ENCODE measurements around the gene PTPN2.
"Not testable (repeated sequence)": the region's sequence is repeated elsewhere in the genome, so short reads cannot be mapped to it uniquely, and the experiment has no call there.

Gene PTPN2

GRCh38 chr18:12890964-12891363 is 6.9 kb upstream of the PTPN2 start:
- DNase-seq, result no peak

- no peak for DNase-seq
These were observed 2.6 kb upstream of the PTPN2 start for GRCh38 chr18:12886498-12887126.

- DNase-seq, result no peak
These were observed 1.5 kb upstream of the PTPN2 start for GRCh38 chr18:12885500-12885899.

- DNase-seq, result no peak
These were observed 628 bp upstream of the PTPN2 start for GRCh38 chr18:12884406-12885323.

GRCh38 chr18:12883372-12883683 is 709 bp downstream of the PTPN2 start:
- DNase-seq, result no peak

- no peak for DNase-seq
These were observed 1.3 kb downstream of the PTPN2 start for GRCh38 chr18:12882453-12883371.

GRCh38 chr18:12880541-12880910 is 3.5 kb downstream of the PTPN2 start:
- DNase-seq, result no peak

GRCh38 chr18:12879840-12880540 is 4.0 kb downstream of the PTPN2 start:
- no peak for DNase-seq

GRCh38 chr18:12874992-12875391 is 9.0 kb downstream of the PTPN2 start:
- DNase-seq, result not testable (repeated sequence)

- DNase-seq, result not testable (repeated sequence)
These were observed 10.0 kb downstream of the PTPN2 start for GRCh38 chr18:12873961-12874567.

GRCh38 chr18:12872408-12872807 is 11.6 kb downstream of the PTPN2 start:
- no peak for DNase-seq

GRCh38 chr18:12868576-12868975 is 15.5 kb downstream of the PTPN2 start:
- DNase-seq, result no peak

- no peak for DNase-seq
These were observed 16.5 kb downstream of the PTPN2 start for GRCh38 chr18:12867441-12868123.

GRCh38 chr18:12863687-12864216 is 20.3 kb downstream of the PTPN2 start:
- DNase-seq, result no peak

- DNase-seq, result no peak
These were observed 21.1 kb downstream of the PTPN2 start for GRCh38 chr18:12862874-12863482.

- no peak for DNase-seq
These were observed 21.6 kb downstream of the PTPN2 start for GRCh38 chr18:12862467-12862866.

GRCh38 chr18:12861637-12862036 is 22.4 kb downstream of the PTPN2 start:
- DNase-seq, result no peak

- DNase-seq, result no peak
These were observed 23.5 kb downstream of the PTPN2 start for GRCh38 chr18:12860530-12860929.

- no peak for DNase-seq
These were observed 25.0 kb downstream of the PTPN2 start for GRCh38 chr18:12858991-12859390.

GRCh38 chr18:12857991-12858544 is 26.0 kb downstream of the PTPN2 start:
- DNase-seq, result no peak

Measured in NCI-H2107 (cell line).